Renal cortex interstitium (tissue), 11 donors: ENCODE results near the gene FARP1. TPM values are rescaled to one million over a fixed set of nuclear protein-coding genes. Genes with fewer than 3 reads are reported as not detected.
"Not testable (repeated sequence)": the region's sequence is repeated elsewhere in the genome, so short reads cannot be mapped to it uniquely, and the experiment has no call there.

Experiments used
- DNase-seq, 11 donors: peaks; one replicate each; pipeline ENCODE4 v3.0.0-alpha.2; 2013; ENCODE audit warnings: low read depth in 9 of 11, low spot score in 4 of 11; ENCODE audit errors: extremely low read depth in 1 of 11
- polyA plus RNA-seq, 3 donors: library from polyadenylated mRNA; unstranded; fragments of 120-200 nt; gene quantifications; one replicate each; pipeline ENCODE4 v1.2.1, GENCODE V29; 2013; ENCODE audit not compliant: insufficient read length in 3 of 3

FARP1 gene
- polyA plus RNA-seq, 3 donors = 251 to 327 (median 255) TPM

DNA sequence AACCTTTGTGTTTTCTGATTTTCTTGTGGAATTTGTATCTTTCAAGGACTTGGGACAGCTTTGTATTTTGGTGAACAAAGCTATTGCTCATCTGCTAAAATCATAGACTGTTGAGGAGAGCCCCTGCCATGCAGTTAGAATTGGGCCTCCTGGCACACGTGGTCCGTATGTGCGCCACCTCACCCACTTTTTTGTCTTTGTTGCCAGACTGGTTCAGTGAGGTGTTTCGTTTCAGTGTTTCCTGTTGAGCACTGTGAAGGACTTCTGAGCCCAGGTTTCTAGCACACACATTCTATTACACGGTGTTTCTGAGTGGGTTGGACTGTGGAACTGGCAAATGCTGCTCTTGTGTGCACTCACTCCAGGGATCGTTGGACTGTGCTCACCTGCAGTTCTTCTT, 71.8 kb downstream of the FARP1 start:
- DNase-seq = no peak

DNA sequence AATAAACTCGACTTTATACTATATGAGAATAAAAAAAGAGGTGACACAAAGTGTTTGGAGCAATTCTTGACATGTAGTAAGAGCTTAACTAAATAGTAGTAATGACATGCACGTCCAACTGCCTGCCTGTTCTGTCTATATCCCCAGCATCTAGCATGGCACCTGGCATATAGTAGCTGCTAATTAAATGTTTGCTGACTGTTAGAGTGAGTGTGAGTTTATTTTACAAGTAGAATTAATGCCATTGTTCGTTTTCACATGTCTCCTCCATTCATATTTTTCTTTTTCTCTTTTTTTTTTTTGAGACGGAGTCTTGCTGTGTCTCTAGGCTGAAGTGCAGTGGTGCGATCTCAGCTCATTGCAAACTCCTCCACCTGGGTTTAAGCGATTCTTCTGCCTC, 72.6 kb downstream of the FARP1 start:
- no peak for DNase-seq

DNA sequence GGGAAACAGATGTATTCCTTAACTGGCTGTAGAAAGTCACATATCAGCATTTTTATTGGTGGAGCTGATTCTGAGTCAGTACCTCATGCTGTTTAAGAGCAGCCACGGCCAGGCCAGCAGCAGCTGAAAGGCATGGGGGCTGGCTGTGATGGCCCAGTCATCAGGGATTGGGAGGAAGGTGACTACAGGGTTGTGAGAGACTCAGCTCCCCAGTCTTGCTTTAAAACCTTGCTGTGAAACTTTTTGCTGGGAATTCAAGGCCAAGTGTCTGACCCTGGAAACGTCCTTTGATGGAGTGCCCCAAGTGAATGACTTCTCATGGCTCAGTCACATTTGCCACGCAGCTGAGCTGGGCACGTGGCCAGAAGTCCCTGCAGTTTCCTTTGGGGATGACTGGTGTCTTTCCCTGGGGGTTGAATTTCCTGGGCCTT, 73.3 kb downstream of the FARP1 start:
- no peak for DNase-seq

DNA sequence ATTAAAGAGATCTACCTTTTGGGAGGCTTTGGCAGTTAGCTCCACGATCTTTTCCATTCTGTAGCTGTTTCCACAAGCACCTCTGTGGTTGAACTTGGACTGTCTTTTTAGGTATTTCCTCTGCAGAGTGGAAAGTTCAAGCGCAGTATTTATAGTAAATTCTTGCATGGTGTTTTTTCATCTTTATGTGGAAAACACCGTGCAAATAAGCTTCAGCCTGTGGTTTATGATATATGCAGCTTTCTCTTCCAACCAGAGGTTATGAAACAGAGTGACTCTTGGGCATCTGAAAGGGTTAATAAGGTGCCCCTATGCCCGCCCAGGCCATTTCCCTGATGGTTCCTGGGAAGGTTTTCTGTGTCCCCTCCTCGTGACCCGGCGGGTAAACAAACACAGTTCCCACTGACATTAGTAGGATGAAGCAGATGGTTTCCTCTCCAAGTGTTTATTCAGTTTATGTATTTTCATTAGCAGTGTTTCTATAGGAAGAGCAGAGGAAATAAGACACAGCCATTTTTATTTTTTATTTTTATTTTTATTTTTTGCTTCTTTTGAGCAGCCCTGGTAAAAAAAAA, 73.9 kb downstream of the FARP1 start:
- DNase-seq = no peak

DNA sequence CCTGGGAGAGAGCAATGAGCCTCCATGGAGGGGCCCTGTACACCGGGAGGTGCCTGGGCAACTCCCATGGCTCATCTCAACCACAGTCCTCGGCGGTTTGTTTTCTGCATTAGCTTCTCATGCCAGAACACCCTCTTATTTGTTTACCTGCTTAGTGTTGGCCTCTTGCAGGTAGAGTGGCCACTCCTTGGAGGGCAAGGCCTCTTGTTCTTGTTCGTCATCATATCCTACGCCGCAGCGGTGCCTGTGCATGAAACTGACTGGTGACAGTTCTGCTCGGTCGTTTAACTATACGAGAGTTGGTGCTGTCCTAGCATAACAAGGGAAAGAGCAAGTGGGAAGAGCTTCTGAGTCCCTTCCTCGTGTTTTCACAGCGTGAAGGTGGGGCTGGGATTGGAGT, 74.7 kb downstream of the FARP1 start:
- no peak for DNase-seq

DNA sequence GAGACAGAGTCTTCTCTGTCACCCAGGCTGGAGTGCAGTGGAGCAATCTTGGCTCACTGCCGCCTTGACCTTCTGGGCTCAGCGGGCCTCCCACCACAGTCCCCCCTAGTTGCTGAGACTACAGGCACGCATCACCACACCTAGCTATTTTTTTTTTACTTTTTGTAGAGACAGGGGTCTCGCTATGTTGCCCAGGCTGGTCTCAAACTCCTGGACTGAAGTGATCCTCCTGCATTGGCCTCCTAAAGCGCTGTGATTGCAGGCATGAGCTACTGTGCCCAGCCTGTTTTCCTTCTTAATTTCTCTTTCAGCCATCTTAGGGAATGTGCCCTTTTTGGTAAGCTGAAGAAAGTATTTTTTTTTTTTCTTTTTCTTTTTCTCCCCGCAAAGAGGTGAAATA, 76.8 kb downstream of the FARP1 start:
- DNase-seq = no peak

DNA sequence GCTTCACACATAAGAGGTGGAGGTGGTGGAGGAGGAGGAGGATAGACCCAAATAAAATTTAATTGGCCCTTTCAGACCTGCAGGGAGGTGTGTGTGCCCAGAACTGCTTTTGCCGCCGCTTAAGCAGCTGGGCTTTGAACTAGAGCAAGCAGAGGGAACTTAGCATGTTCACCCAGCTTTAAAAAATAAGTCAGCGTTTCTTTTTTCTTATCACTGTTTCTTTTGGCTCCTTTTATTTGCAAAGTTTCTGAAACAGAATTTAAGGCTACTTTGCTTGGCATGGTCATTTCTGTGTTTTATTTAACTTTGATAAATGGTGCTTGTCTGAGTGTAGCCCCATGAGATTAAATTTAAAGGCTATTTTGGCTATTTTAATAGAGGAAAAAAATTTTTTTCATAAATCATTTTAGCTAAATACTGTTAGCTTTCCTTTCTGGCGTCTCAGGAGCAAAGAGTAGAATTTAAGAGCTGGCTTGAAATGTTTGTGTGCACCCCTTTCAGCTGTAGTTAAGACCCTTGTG, 77.4 kb downstream of the FARP1 start:
- DNase-seq = peak in 4 of 11 donors; percentile 71 to 80 (median 73)

DNA sequence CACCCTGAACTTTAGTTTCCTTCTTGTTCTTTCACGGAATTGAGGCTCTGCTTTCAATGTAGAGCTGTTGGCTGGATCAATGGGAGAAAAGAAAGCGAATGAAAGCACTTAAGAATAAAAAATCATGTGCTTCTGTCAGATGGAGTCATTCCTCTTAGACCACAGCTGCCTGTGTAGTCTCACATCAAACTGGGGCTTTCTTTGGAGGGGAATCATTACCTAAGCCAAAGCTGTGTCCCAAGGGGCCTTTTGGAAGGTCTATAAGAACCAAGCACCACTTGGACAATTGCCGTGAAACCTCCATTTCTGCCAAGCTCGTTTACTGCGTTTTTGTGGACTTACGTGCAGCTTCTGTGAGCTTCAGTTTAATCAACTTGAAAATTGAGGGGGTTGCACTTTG, 78.3 kb downstream of the FARP1 start:
- no peak for DNase-seq

DNA sequence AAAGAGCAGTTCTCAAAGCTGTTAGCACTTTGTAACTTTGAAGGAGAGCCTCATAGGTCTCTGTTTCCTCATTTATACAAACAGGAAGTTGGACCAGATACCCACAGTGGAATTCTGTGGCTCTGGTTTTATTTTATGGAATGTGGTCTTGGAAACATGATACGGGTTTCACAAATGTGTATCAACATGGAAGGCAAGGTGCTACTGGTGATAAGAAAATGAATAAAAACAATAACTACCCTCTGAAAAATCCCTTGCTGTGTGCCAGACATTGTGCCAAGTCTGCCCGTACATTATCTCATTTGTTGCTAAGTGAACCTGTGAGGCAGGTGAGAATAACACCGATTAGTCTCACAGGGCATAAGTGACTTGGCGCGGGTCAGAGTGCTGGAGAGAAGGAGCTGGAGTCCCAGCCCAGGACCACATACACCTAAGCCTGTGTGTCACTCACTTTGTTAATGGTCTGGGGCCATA, 79.2 kb downstream of the FARP1 start:
- DNase-seq = no peak

DNA sequence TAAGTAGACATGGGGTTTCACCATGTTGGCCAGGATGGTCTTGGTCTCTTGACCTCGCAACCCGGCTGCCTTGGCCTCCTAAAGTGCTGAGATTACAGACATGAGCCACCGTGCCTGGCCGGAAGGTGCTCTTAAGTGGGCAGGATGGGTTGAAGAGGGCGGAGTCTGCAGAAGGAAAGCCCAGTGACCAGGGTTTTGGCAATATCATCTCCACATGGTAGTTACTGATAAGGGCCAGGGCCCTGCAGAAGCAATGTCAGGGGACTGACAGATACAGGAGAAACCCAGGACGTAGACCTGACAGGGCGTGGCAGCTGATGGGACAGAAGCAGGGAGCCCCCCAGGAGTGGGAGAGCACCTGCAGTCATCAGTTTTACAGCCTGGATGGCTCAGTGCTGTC, 79.9 kb downstream of the FARP1 start:
- no peak for DNase-seq

DNA sequence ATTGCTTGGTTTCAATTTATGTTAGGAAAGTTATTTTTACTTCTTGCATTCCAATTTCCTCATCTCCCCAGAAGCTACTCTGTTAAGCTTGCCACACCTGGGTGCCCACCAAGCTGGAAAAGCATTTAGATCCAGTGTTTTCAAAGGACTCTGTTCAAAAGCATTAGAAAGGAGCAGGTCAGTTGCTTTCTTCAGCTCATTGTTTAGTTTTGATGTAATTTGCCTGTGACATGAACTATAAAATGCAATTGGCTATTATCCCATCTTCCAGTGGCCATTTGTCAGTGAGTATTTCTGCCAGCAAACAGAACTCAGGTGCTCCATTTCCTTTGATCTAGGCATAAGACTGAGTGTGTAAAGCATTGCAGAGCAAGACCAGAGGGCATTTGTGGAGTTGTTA, 80.8 kb downstream of the FARP1 start:
- DNase-seq = no peak

DNA sequence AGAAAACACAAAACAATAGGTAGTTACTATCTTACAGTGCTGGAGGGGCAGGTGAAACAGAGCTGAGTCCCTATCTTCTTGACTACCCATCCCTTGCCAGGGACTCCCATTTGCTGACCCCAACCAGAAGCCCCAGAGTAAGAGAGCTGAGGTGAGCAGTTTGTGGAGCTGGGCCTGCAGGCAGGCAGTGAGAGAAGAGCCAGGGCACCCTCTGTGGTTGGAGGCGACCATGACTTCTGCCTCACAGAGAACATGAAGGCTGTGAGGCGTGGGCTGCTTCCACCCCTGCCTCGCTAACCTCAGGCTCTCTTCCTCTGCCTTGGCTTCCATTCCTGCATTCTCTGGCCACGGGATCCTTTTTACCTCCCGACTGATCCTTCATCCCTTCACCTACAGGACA, 81.7 kb downstream of the FARP1 start:
- no peak for DNase-seq

DNA sequence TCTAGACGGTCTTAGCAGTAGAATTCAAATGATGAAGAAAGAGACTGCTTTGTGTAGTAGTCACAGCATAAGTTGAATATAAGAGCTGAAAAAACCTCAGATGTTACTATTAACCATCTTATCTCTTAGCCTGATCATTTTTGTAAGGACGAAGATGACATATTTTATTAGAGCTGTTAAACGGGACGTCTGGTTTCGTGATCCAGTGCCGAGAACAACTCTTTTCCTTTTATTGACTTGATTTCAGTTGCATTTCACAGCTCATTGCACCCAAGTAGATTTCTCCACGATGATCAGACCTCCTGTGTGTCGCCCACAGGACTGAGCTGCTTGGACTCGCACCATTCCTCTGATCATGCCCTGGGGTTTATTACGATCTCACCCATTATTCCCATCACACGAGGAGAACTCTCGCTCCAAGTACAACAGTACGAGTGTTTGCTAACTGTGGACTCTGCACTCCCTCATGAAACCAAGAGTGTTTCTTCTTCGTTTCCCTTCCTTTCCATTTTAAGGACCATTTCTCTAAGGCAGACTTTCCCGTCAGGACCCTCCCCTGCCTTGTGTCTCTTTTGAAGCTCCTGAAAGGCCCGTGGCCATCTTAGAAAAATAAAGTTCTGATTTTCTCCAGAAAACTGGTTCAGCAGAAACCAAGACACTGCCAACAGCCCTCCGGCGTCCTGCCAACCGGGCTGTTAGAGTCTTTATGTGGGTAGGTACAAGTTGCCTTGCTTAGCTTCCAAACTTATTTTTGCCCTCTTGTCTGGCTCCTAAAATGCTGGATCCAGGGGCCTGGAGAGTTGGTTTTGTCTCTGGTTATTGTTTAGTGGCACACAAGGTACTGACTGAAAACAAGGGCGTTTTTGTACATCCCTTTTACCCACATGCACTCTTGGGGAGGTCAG, 82.4 kb downstream of the FARP1 start:
- no peak for DNase-seq

DNA sequence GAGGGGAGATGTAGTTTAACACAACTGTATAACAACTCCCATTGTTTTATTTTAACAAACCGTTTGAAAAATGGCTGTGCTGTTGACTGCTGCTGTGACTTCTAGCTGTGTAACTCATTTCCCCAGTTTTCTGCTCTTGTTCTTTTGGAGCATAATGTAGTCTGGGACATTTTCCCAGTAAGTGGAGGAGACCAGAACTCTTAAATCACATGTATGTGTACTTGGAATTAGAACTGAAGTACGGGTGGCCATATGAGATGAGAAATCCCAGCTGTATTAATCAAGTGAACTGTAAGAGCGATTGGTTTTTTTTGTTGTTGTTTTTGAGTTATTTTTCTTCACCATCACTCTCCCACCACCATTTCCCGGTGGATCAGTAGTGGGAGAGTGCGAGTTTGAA, 83.6 kb downstream of the FARP1 start:
- DNase-seq = peak in 1 of 11 donors; percentile 74

DNA sequence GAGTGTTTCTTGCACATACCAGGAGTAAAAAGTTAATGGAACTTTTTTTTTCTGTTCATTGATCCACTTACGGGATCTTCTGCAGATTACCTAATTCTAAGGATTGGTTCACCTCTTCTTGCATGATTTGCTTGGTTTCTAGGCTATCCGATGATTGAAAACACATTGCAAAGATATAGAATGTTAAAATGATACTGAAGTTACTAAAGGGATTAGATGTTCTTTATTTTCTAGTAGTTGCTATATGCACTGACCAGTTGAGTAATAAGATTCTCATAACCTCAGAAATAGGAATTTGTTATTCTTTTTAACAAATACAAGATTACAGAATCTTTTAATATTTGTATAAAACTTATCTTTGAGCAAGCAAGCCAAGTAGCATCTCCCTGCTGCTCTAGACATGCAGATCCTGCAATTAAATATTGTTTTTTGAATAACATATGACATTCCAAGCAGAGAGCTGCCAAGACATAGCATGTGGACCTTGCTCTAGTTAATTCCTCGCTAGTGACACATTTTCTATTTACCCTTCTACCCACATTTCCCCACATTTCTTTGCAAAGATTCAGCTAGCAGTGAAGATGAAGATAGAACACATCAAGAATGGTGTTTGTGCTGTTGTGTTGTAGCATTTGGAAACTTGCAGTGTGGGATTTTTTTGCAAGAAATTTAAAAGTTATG, 85.9 kb downstream of the FARP1 start:
- DNase-seq = no peak

DNA sequence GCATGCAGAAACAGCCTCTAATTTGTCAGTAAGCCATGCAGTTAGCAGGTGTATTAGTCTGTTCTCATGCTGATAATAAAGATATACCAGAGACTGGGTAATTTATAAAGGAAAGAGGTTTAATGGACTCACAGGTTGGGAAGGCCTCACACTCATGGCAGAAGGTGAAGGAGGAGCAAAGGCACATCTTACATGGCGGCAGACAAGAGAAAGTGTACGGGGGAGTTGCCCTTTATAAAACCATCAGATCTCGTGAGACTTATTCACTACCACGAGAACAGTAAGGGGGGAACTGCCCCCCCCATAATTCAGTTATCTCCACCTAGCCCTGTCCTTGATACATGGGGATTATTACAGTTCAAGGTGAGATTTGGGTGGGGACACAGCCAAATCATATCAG, 87.9 kb downstream of the FARP1 start:
- not testable (repeated sequence) for DNase-seq

DNA sequence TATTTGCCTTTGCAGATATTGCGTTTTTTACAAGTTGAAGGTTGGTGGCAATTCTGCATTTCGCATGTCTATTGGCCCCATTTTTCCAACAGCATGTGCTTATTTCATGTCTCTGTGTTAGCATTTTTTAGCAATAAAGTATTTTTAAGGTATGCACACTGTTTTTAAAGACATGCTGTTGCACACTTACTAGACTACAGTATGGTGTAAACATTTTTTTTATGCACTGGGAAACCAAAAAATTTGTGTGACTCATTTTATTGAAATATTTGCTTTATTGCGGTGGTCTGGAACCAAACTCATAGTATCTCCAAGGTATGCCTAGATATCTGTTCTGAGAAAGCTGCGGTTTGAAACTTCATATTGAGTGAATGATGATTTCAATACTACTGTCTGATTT, 89.6 kb downstream of the FARP1 start:
- DNase-seq = no peak

DNA sequence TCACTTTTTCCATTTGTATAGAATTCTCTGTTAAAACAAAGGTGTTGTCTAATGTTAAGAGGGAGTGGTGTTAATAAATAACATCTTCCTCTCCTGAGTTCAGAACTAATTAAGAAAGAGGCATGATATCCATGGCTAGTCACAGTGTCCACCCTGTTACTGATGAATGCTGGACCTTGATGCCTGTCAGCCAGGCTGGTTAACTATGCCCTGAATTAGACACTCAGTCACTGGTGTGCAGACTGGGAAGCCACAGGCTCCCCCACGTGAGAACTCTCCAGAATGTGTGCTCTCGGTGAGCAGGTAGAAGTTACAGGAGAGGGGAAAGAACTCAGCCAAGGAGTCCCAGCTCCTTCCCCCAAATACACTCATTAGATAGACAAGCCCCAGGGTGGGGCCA, 90.2 kb downstream of the FARP1 start:
- no peak for DNase-seq

DNA sequence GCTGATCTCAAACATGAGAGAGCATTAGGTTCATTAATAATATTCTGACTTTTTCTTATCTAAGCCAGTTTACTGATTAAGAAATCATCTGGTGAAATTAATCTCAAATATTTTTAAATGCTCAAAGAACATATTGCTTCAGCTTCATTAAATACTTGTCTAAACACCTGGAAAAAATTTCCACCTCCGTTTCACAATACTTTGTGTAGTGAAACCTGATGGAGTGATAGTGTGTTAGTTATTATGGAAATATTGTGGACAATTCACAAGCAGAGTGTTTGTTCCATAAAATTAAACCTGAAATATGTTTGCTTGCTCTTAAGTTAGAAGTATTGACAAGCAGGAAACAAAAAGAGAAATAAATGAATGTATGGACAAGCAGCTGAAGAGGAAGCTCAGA, 91.5 kb downstream of the FARP1 start:
- DNase-seq = no peak

DNA sequence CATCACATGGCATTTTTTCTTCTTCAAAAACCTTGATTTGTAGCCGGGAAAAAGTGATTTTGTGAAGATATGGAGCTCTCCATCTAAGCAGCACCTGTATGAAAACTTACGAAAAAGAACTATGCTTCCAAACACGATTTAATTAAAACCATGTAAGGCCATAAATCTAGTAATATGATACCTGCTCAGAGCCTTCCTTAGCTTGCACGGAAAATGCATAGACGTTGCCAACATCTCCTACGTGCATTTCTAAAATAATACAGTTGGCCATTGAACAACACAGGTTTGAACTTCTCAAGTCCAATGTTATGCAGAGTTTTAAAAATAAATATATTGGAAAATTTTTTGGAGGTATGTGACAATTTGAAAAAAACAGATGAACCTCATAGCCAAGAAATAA, 93.3 kb downstream of the FARP1 start:
- no peak for DNase-seq
